ENCODE measurements around the gene EHBP1.

GRCh38 chr2:62760026-62760425 lies 54.5 kb downstream of the EHBP1 start:
- TF ChIP-seq CTCF (conservative IDR thresholded peaks at IDR 0.05; ENCODE audit: low read length) (no peak), EZH2phosphoT487 (IDR thresholded peaks at IDR 0.05; ENCODE audit: borderline replicate concordance) (no peak)
